CD4-positive, alpha-beta T cell treated with Interleukin-2 at 100 ng/mL for 4 hours (primary cell): ENCODE results near the gene TBX21.

Experiments
- DNase-seq: peaks from one replicate; pipeline ENCODE4 v3.0.0-alpha.2; 2020; ENCODE audit warnings: low spot score

Gene TBX21

GRCh38 chr17:47714773-47715396, 18.2 kb upstream of the TBX21 start:
- DNase-seq, result peak; percentile 51

- DNase-seq, result no peak
Observed at GRCh38 chr17:47715669-47716325, 17.2 kb upstream of the TBX21 start.

- DNase-seq, result no peak
Observed at GRCh38 chr17:47716375-47716774, 16.7 kb upstream of the TBX21 start.

- DNase-seq, result no peak
Observed at GRCh38 chr17:47717261-47717697, 15.8 kb upstream of the TBX21 start.

GRCh38 chr17:47717979-47718621, 14.9 kb upstream of the TBX21 start:
- DNase-seq, result no peak

DNA sequence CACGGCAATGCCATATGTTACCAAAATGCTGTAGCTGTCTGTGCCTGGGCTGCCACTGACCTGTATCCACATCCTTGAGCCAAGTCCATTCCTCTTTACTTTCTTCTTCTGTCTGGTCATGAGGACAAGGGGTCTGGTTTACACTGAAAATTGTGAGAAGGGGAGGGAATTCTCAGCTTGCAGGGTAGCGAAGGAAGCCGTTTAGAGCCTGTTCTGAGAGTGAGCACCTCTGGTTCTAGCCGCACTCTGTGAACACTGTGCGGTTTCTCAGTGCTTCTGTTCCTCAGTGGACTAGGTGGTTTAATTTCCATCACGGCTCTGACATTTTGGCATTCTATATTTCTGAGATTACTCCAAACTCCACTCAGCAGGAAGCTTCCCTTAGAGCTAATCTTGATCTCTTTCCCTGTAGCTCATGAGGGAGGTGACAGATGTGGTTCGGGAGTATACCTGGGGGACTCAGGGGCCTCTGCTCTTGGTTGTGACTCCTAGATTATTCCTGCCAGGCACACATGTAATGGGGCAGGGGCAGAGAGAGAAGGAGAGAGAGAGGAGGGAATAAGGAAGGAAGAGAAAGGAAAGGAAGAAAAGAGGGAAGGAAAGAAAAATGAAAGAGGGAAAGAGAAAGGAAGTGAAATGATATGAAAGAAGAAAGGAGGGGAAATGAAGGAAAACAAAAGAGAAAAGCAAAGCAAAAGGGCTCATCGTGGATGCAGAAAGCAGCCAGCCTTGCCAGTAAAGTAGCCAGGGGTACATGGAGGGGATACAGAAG, 14.2 kb upstream of the TBX21 start:
- no peak for DNase-seq

- peak; percentile 74 for DNase-seq
Observed at GRCh38 chr17:47719411-47720152, 13.5 kb upstream of the TBX21 start.

DNA sequence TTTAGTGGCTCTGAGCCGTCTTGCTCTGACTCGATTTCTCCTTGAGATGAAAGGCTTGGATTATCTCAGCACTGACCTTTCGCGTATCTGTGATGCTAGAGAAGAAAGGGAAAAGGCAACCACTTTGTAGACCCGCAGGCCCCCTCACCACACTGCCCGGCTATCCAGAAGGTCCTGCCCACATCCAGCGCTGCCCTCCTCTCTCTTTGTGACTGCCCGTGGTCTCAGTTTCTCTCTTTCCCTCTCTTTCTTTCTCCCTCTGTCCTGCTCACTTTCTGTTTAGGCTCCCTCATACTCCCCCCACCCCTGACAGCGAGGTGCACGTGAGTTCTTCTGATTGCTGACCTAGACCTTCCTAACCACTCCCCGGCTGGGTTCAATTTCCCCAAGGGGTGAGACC, 12.8 kb upstream of the TBX21 start:
- no peak for DNase-seq

DNA sequence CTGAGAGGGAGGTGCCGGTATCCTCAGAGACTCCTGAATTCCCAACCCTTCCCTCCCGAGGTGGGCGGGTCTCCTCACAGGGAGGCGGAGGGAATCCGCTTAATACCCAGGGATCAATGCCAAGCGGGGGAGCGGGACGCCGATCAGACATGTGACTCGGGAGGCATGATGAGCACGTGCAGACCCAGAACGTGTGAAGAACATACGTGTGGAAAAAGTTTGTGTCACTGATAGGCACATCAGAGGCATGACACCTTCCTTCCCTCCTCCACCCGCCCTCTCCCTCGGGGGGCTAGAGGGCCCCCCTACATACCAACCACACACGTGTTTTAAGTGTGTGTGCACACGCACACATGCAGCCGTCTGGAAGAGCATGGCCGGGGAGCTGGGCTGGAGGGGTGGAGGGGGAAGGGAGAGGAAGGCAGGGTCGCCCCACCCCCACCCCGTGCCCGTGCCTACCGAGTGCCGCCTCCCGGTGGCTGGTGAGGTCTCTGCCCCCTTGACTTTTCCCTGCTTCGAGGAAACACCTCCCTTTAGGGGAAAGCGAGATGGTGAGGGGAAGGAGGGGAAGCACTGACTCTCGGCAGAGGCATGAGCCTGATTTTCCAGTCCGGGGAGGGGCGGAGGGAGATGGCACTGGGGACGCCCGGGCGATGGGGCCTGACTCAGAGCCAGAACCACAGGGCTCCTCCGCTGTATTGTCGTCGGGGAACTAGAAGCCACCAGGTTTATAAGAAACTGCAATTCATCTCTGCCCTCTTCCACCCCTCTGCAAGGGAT, 12.1 kb upstream of the TBX21 start:
- peak; percentile 87 for DNase-seq

GRCh38 chr17:47721725-47722124, 11.3 kb upstream of the TBX21 start:
- no peak for DNase-seq

GRCh38 chr17:47724705-47725104, 8.3 kb upstream of the TBX21 start:
- no peak for DNase-seq

DNA sequence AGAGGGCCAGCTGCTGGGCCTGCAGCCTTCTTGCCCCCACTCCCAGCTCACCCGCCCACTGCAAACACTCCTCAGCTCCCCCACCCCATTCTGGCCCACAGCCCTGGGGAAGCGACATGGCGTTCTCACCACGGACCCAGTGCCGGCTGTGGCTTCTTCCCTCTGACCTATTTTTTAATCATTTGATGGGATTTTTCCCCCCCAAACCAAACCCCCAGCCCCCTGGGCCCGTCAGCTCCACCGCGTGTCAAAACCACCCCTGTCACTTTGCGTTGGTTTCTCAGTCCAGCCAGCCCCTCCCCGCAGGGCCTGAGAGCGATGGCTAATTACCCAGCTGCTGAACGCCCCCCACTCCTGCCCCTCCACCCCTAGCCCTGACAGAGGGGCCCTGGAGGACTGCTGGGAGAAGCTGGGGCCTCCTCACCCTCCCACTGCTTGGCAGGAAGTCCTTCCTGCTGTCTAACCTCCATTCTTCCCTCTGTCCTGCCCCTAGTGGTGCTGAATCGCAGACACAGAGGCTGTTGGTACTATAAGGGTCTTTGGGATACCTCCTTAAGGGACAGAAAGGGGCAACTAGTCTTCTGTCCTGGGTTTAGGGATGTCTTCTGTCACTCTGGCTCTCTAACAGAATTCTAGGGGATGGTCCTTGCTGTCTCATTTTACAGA, 7.5 kb upstream of the TBX21 start:
- no peak for DNase-seq

DNA sequence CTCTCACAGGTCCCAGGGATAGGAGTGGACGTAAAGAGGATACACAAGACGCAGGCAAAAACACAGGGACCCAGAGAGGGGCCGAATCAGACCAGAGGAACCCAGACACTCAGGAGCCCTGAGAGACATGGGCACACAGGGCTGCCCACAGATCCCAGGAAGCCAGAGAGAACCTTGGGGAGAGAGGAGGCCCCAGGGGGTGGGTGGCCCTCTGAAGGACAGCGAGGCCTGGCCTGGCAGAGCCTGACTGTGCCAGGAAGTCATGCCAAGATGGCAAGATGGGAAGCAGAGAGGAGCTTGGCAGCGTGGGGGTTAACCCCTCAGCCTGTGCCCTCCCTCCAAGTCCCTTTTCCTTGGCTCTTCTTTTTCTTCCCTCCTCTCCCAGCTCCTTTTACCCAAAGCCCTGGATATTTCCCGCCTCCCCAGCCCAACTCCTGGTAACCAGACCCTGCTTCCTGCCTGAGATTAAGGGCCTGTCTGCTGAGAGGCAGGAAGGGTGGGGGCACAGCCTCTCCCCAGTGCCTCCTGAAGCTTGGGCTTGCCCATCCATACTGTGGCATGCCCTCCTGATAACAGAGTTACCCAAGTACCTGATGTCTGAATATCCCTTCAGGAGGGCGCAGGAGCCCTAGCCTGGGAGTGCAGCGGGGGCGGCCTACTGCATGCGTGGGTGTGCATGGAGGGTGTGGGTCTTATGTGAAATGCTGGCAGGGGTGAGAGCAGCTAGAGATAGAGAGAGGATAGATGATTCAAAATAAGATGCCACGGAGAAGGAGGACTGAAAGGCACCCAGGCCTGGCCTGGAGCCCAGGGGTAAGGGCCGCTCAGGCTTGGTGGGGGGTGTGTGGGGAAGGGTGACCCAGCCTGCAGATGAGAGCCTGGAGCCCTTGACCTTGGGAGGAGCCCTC, 6.0 kb upstream of the TBX21 start:
- no peak for DNase-seq

DNA sequence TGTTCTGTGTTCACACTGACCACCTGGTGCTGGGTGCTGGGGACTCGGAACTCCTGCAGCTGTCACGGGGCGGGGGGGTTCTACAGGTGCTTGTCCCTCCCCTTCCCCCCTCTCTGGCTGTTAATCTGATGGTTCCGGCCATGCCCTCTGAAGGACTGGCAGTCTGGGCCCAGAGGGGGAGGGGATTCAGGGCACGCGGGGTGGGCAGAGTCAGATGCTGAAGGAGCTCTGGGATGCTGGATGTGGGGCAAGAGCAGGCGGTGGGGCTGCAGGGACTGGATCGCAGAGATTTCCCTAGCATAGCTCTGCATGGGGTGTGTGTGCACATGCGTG, 5.4 kb upstream of the TBX21 start:
- no peak for DNase-seq

GRCh38 chr17:47728214-47728877, 4.7 kb upstream of the TBX21 start:
- no peak for DNase-seq

DNA sequence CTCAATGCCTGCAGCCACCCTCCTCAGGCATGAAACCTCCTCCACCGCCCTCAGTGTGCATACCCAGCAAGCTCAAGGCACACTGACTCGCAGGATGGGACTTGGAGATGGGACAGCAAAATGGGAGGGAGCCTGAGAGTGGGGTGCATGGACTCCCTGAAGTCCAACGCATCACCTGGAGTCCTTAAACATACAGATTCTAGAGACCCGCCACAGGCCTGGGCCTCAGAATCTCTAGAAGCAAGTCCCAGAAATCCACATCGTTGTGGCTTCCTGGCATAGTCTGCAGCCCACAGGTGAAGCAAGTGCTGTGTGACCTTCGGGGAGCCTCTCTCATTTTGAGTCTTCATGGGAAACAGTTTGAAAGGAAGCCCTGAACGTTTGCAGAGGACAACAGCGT, 3.6 kb upstream of the TBX21 start:
- no peak for DNase-seq

DNA sequence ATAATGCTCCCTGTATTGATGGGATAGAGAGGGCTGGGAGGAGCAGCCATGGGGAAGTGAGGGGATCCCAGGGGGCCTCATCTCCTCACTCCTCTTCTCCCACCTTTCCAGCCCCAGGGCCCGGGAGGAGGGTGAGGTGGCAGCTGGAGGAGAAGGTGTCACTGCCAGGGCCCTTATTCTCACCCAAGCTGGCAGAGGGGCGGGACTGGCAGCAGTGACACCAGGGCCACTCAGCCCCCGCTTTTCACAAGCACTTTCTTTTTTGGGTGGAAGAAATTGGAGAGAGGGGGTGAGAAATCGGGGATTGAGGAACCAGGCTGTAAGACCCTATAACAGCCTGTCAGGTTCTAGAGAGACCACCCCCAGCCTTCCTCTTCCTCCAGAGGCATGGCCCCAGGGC, 2.4 kb upstream of the TBX21 start:
- DNase-seq, result no peak

- no peak for DNase-seq
Observed at GRCh38 chr17:47731396-47731795, 1.6 kb upstream of the TBX21 start.

DNA sequence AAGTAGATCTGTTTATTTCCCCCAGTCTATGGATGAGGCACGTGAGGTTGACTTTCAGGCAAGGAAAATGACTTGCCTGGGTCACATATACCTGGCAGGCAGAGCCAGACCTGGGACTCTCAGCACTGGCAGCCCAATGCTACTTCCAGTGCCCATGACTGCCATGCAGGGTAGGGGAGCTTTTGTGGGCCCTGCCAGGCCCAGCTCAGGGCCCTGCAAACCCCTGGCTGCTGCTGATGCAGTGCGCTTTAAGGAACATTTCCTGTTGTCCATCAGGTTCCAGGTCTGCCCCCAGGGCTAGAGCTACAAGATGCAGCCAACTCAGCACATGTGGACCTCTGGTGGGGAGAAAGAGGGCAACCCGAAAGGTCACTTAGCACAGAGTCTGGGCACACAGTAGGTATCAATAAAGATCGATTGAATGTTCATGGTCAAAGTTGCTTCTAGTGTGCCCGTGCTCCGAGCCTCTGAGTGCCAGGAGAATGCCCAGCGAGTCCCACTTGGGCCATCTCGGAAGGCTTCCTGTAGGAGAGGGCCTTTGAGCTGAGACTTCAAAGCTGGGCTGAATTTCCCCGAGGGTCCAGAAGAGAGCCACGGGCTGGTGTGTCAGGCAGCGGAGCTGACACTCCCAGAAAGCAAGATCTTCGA, 513 bp upstream of the TBX21 start:
- DNase-seq, result no peak
